ENCODE measurements around the gene CENPF. TPM values are rescaled to one million over a fixed set of nuclear protein-coding genes. Genes with fewer than 3 reads are reported as not detected.
"Not testable (repeated sequence)": the region's sequence is repeated elsewhere in the genome, so short reads cannot be mapped to it uniquely, and the experiment has no call there.

Gene CENPF
- total and polyA plus RNA-seq, 8 donors = 0.15 to 43.2 (median 6.8) TPM

- Histone ChIP-seq H3K27ac (no peak overlapping the region), H3K27me3 (peaks cover 0 to 3% (median 0%) of the 10 kb centered on the region in 3 donors), H3K4me3 (no peak overlapping the region), H3K9me3 (no peaks in the 10 kb centered on the region), H3K4me1 (peaks cover 0 to 8% (median 0%) of the 10 kb centered on the region in 4 donors), H3K36me3 (no peaks in the 10 kb centered on the region)
- no peak for DNase-seq
- intact Hi-C loops (cut with DNase I; ENCODE audit: low total_unique reads) = loop anchor here (5.0 to 10.0 kb wide), 2 partner anchors 254 to 312 kb away; no protein-coding TSS in a partner anchor
- WGBS, 5 donors = 77 to 92% (median 80%) methylated on average over 3 of the region's 3 CpGs
- no peak for TF ChIP-seq POLR2AphosphoS5 (IDR thresholded peaks at IDR 0.05)
- TF ChIP-seq POLR2A (IDR thresholded peaks at IDR 0.05) = no peak
Observed at GRCh38 chr1:214586621-214587020, 16.4 kb upstream of the CENPF start.

- no peak overlapping the region for H3K4me3 ChIP-seq
- H3K4me1 ChIP-seq = peaks cover 0 to 2% (median 0%) of the 10 kb centered on the region in 4 donors
- no peaks in the 10 kb centered on the region for H3K9me3 ChIP-seq
- no peak overlapping the region for H3K27ac ChIP-seq
- TF ChIP-seq POLR2A (IDR thresholded peaks at IDR 0.05) = no peak
- TF ChIP-seq CTCF (IDR thresholded peaks at IDR 0.05) = no peak
- TF ChIP-seq POLR2AphosphoS5 (IDR thresholded peaks at IDR 0.05) = no peak
- TF ChIP-seq EP300 (IDR thresholded peaks at IDR 0.05) = no peak
- intact Hi-C loops (cut with DNase I; ENCODE audit: low total_unique reads) = loop anchor here (5.0 to 10.0 kb wide), 2 partner anchors 255 to 312 kb away; no protein-coding TSS in a partner anchor
- DNase-seq = no peak
- WGBS, 5 donors = 89 to 94% (median 89%) methylated on average over 5 of the region's 5 CpGs
- no peaks in the 10 kb centered on the region for H3K36me3 ChIP-seq
- H3K27me3 ChIP-seq = peaks cover 0 to 3% (median 0%) of the 10 kb centered on the region in 3 donors
Observed at GRCh38 chr1:214587165-214587564, 15.8 kb upstream of the CENPF start.

GRCh38 chr1:214588963-214589597 is 13.9 kb upstream of the CENPF start:
- Histone ChIP-seq H3K9me3 (no peaks in the 10 kb centered on the region), H3K36me3 (no peaks in the 10 kb centered on the region), H3K4me3 (no peak overlapping the region), H3K27ac (no peak overlapping the region), H3K27me3 (peaks cover 0 to 3% (median 0%) of the 10 kb centered on the region in 3 donors), H3K4me1 (no peaks in the 10 kb centered on the region)
- 87 to 93% (median 90%) methylated on average over 4 of the region's 4 CpGs for whole genome bisulfite sequencing, 5 donors
- TF ChIP-seq EP300 (IDR thresholded peaks at IDR 0.05) (no peak), POLR2AphosphoS5 (IDR thresholded peaks at IDR 0.05) (no peak), CTCF (IDR thresholded peaks at IDR 0.05) (no peak), POLR2A (IDR thresholded peaks at IDR 0.05) (no peak)
- no peak for DNase-seq
- intact Hi-C loops (cut with DNase I; ENCODE audit: low total_unique reads) = loop anchor here (5.0 to 10.0 kb wide), 2 partner anchors 257 to 314 kb away; no protein-coding TSS in a partner anchor

- no peak for DNase-seq
- H3K27ac ChIP-seq = no peak overlapping the region
- no peaks in the 10 kb centered on the region for H3K4me1 ChIP-seq
- no peaks in the 10 kb centered on the region for H3K36me3 ChIP-seq
- intact Hi-C loops (cut with DNase I; ENCODE audit: low total_unique reads) = no loop called here
- peaks cover 0 to 3% (median 0%) of the 10 kb centered on the region in 3 donors for H3K27me3 ChIP-seq
- no peak overlapping the region for H3K4me3 ChIP-seq
- no peaks in the 10 kb centered on the region for H3K9me3 ChIP-seq
- peak in 1 of 7 experiments; percentile 17 for TF ChIP-seq CTCF (IDR thresholded peaks at IDR 0.05)
- TF ChIP-seq EP300 (IDR thresholded peaks at IDR 0.05) = no peak
- 69 to 92% (median 73%) methylated on average over 5 of the region's 5 CpGs for WGBS, 5 donors
Observed at GRCh38 chr1:214590696-214591095, 12.3 kb upstream of the CENPF start.

GRCh38 chr1:214591918-214592317 is 11.1 kb upstream of the CENPF start:
- intact Hi-C loops (cut with DNase I; ENCODE audit: low total_unique reads); H3K27ac ChIP-seq; H3K27me3 ChIP-seq; H3K4me1 ChIP-seq; H3K9me3 ChIP-seq; DNase-seq; H3K4me3 ChIP-seq; H3K36me3 ChIP-seq: not testable (repeated sequence)
- 86 to 91% (median 88%) methylated on average over 8 of the region's 8 CpGs for WGBS, 5 donors
